Tibial artery (tissue), 4 donors: Measurements from ENCODE around the gene SLC25A44.
"Not testable (repeated sequence)": the region's sequence is repeated elsewhere in the genome, so short reads cannot be mapped to it uniquely, and the experiment has no call there.

Source experiments
- DNase-seq, 2 donors: peaks; one replicate each; pipeline ENCODE4 v3.0.0-alpha.2; 2019
- H3K27ac ChIP-seq, 2 donors: fragments of 200-600 bp; sonication (generic) in 1 of 2; 1 replicate in 1 of 2; 2 replicates in 1 of 2; pipeline ENCODE4 v1.5.1; 2018 to 2019; ENCODE audit warnings: mild to moderate bottlenecking in 1 of 2
- H3K27me3 ChIP-seq, 2 donors: fragments of 200-600 bp; sonication (generic) in 1 of 2; one replicate each; pipeline versions ENCODE4 v1.5.1 to v1.6.0; 2016 to 2019
- H3K36me3 ChIP-seq, 3 donors: fragments of 200-600 bp; sonication (generic) in 2 of 3; one replicate each; pipeline ENCODE4 v1.5.1; 2016 to 2019; ENCODE audit warnings: mild to moderate bottlenecking in 2 of 3
- H3K4me1 ChIP-seq, 4 donors: fragments of 200-600 bp; sonication (generic) in 2 of 4; 1 replicate in 3 of 4; 2 replicates in 1 of 4; pipeline ENCODE4 v1.5.1; 2016 to 2019
- H3K4me3 ChIP-seq, 2 donors: fragments of 200-600 bp; sonication (generic) in 1 of 2; 1 replicate in 1 of 2; 2 replicates in 1 of 2; pipeline ENCODE4 v1.5.1; 2018 to 2019; ENCODE audit warnings: mild to moderate bottlenecking in 2 of 2
- H3K9me3 ChIP-seq, 3 donors: fragments of 200-600 bp; sonication (generic) in 1 of 3; one replicate each; pipeline ENCODE4 v1.5.1; 2016 to 2019
- CTCF ChIP-seq, 2 experiments: fragments of 200-600 bp in 1 of 2; fragments of 450-650 bp in 1 of 2; IDR thresholded peaks; one replicate each; pipeline ENCODE4 v1.5.1; 2017 to 2019; ENCODE audit warnings: antibody characterized with exemption in 2 of 2, mild to moderate bottlenecking in 1 of 2, moderate library complexity in 1 of 2
- intact Hi-C: fragments of 100-400 bp; cut with DNase I; formaldehyde crosslinking; loops from one replicate; pipeline ENCODE4 v1.15.0; 2023; ENCODE audit warnings: low total_unique reads

The SLC25A44 gene

GRCh38 chr1:156213644-156213966 is 19.7 kb downstream of the SLC25A44 start:
- H3K36me3 ChIP-seq: peaks cover 7 to 29% (median 12%) of the 10 kb centered on the region in 3 donors
- intact Hi-C loops: loop anchor here (1.0 to 5.0 kb wide), 2 partner anchors 19 to 66 kb away; partner anchors contain the start of gene SLC25A44
- TF ChIP-seq CTCF (IDR thresholded peaks at IDR 0.05): no peak

GRCh38 chr1:156214024-156214748 is 20.3 kb downstream of the SLC25A44 start:
- H3K27me3 ChIP-seq: no peaks in the 10 kb centered on the region
- no peak for TF ChIP-seq CTCF (IDR thresholded peaks at IDR 0.05)
- intact Hi-C loops: loop anchor here (5.0 kb wide), 1 partner anchor 67 kb away; no protein-coding TSS in a partner anchor
- H3K27ac ChIP-seq: peak overlapping the region; percentile 86 to 89
- peak overlapping the region; percentile 56 to 64 for H3K4me3 ChIP-seq
- DNase-seq: no peak
- H3K36me3 ChIP-seq: peaks cover 7 to 23% (median 8%) of the 10 kb centered on the region in 3 donors
- no peaks in the 10 kb centered on the region for H3K9me3 ChIP-seq
- peaks cover 0 to 31% (median 22%) of the 10 kb centered on the region in 4 donors for H3K4me1 ChIP-seq

More at GRCh38 chr1:156213644-156213966, 19.7 kb downstream of the SLC25A44 start:
- Histone ChIP-seq H3K4me3 (peak overlapping the region; percentile 56 to 64), H3K27ac (peak overlapping the region; percentile 86 to 89), H3K9me3 (no peaks in the 10 kb centered on the region), H3K4me1 (peaks cover 0 to 31% (median 22%) of the 10 kb centered on the region in 4 donors), H3K27me3 (no peaks in the 10 kb centered on the region)
- DNase-seq: no peak

- H3K27ac ChIP-seq, H3K27me3 ChIP-seq, DNase-seq, intact Hi-C loops, H3K9me3 ChIP-seq, H3K4me3 ChIP-seq: not testable (repeated sequence)
- Histone ChIP-seq H3K4me1 (peaks cover 0 to 31% (median 22%) of the 10 kb centered on the region in 4 donors), H3K36me3 (peaks cover 10 to 21% (median 10%) of the 10 kb centered on the region in 3 donors)
Observed at GRCh38 chr1:156216361-156217086, 22.6 kb downstream of the SLC25A44 start.

- Histone ChIP-seq H3K27ac (peak overlapping the region; percentile 14 to 16), H3K36me3 (peaks cover 10 to 34% (median 22%) of the 10 kb centered on the region in 3 donors), H3K4me1 (peaks cover 0 to 26% (median 20%) of the 10 kb centered on the region in 4 donors), H3K27me3 (no peaks in the 10 kb centered on the region), H3K4me3 (no peak overlapping the region), H3K9me3 (no peaks in the 10 kb centered on the region)
- DNase-seq: no peak
- intact Hi-C loops: no loop called here
- TF ChIP-seq CTCF (IDR thresholded peaks at IDR 0.05): no peak
Observed at GRCh38 chr1:156217871-156218270, 24.0 kb downstream of the SLC25A44 start.

- Histone ChIP-seq H3K27ac (no peak overlapping the region), H3K4me3 (no peak overlapping the region), H3K9me3 (no peaks in the 10 kb centered on the region), H3K4me1 (peaks cover 0 to 14% (median 9%) of the 10 kb centered on the region in 4 donors), H3K27me3 (no peaks in the 10 kb centered on the region), H3K36me3 (peaks cover 26 to 50% (median 37%) of the 10 kb centered on the region in 3 donors)
- no peak for DNase-seq
- intact Hi-C loops: no loop called here
- no peak for TF ChIP-seq CTCF (IDR thresholded peaks at IDR 0.05)
Observed at GRCh38 chr1:156220226-156220625, 26.3 kb downstream of the SLC25A44 start.
